SK-N-MC (cell line): ENCODE data around the gene STX11.

Experiments used
- DNase-seq: peaks from one replicate; pipeline ENCODE4 v3.0.0-alpha.2; 2011; ENCODE audit warnings: low read depth, low spot score
- H3K27ac ChIP-seq: fragments of 200-600 bp; sonication (generic); 2 replicates; pipeline ENCODE4 v1.5.1; 2016; ENCODE audit warnings: mixed run types
- H3K36me3 ChIP-seq: fragments of 200-600 bp; sonication (generic); 2 replicates; pipeline ENCODE4 v1.6.1; 2017; ENCODE audit warnings: antibody characterized with exemption, low read length, mixed read lengths; ENCODE audit not compliant: insufficient read depth
- H3K4me3 ChIP-seq: fragments of 200-600 bp; sonication (generic); 2 replicates; pipeline ENCODE4 v1.5.1; 2016
- H3K9ac ChIP-seq: fragments of 200-600 bp; sonication (generic); 2 replicates; pipeline ENCODE4 v1.8.0; 2017; ENCODE audit warnings: mixed run types, mixed read lengths; ENCODE audit not compliant: insufficient read length
- H3K9me3 ChIP-seq: fragments of 200-600 bp; sonication (generic); 2 replicates; pipeline ENCODE4 v1.6.1; 2017; ENCODE audit warnings: low read depth, mild to moderate bottlenecking, antibody characterized with exemption, low read length, moderate library complexity, mixed read lengths
- EZH2 ChIP-seq: fragments of 200-600 bp; sonication (generic); IDR thresholded peaks from one replicate; pipeline ENCODE4 v1.6.1; 2017; ENCODE audit warnings: antibody characterized with exemption
- FOXP2 ChIP-seq: optimal IDR thresholded peaks from 2 replicates; pipeline ENCODE3; 2011; ENCODE audit warnings: mild to moderate bottlenecking, moderate library complexity; ENCODE audit not compliant: insufficient read depth; ENCODE audit errors: extremely low read length, control extremely low read depth
- POLR2AphosphoS5 ChIP-seq: IDR thresholded peaks from 2 replicates; pipeline ENCODE4 v1.6.1; 2012; ENCODE audit warnings: mild to moderate bottlenecking, low read depth, low read length, borderline replicate concordance

The STX11 gene

DNA sequence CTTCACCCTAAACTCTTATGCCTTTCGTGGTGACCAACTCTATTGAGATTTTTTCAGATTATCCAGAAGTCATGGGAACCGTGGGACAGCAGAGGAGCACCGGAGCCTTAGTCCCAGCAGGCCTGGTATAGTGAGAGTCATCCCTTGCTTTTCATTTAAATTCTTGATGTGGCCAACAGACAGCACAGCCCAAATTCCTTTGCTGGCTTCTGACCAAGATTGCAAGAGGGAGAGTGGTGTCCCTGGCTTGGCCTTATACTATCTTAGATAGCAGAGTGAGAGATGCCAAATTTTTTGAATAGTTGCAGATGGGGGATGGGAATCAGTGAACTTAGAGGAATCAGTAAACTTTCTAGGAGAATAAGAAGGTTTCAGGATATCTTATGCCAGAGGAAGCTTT lies 7.8 kb downstream of the STX11 start:
- no peaks in the 10 kb centered on the region for H3K9me3 ChIP-seq
- H3K27ac ChIP-seq, result no peak overlapping the region
- TF ChIP-seq FOXP2 (no peak), EZH2 (no peak), POLR2AphosphoS5 (no peak)
- H3K36me3 ChIP-seq, result no peaks in the 10 kb centered on the region
- H3K4me3 ChIP-seq, result no peak overlapping the region
- no peak overlapping the region for H3K9ac ChIP-seq
- DNase-seq, result no peak

DNA sequence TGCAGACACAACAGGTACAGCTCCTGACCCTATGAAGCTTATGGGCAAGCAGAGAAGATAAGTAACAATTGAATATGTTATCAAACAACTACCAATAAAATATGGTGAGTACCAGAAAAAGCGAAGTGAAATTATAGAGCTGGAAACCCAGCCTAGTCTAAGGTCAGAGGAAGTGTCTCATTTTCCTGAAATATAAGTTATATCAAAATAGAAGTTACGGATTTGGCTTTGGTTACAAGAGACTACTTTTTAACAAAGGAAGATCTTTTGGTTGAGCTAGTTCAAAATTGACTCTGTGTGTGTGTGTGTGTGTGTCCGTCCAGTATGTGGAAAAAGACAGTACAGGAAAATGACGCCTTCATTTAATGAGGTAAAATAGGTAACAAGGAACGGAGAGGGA lies 8.9 kb downstream of the STX11 start:
- no peaks in the 10 kb centered on the region for H3K9me3 ChIP-seq
- TF ChIP-seq FOXP2 (no peak), EZH2 (no peak), POLR2AphosphoS5 (no peak)
- H3K9ac ChIP-seq, result no peak overlapping the region
- H3K36me3 ChIP-seq, result no peaks in the 10 kb centered on the region
- no peak overlapping the region for H3K4me3 ChIP-seq
- no peak for DNase-seq
- no peak overlapping the region for H3K27ac ChIP-seq

DNA sequence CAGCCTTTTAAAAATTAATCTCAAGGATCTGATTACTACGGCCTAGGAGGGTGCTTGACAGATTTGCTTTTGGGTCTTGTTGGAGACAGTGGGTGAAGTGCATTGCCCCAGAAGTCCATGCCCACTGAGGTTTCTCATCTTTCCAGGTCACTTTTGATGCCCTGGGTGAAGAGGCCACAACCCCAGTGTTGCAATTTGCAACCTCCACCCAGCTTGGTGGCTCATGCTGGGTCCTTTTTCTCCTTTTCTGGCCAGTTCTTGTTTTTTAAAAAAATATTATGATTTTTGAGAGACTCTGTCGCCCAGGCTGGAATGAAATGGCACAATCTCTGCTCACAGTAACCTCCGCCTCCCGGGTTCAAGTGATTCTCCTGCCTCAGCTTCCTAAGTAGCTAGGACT lies 9.4 kb downstream of the STX11 start:
- Histone ChIP-seq H3K4me3 (no peak overlapping the region), H3K9me3 (no peaks in the 10 kb centered on the region), H3K9ac (no peak overlapping the region), H3K36me3 (no peaks in the 10 kb centered on the region), H3K27ac (no peak overlapping the region)
- TF ChIP-seq POLR2AphosphoS5 (no peak), EZH2 (no peak), FOXP2 (no peak)
- no peak for DNase-seq

DNA sequence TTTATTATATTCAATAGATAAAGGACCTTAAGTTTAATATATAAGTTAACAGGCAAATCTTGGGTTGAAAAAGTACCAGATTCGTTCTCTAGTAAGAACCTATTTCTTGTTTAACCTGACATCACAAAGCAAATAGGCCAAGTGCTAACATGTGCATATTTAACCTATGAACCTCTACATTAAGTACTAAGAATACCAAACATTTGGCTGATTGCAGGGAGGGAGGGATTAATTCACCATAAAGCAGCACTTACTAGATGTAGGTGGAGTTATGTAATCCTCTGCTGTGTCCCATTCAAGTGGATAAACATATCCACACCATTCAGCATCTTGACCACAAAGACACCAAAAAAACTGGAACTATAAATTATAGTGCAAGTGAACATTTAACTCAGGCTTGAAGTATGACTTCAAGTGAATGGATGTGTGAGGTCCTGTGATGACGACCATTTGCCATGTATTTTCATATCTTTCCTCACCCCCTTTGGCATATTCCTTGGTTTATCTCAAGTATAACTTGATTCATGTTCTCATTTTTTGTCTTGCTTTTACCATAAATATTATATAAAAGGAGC lies 10.2 kb downstream of the STX11 start:
- Histone ChIP-seq H3K4me3 (no peak overlapping the region), H3K9me3 (no peaks in the 10 kb centered on the region), H3K36me3 (no peaks in the 10 kb centered on the region), H3K27ac (no peak overlapping the region), H3K9ac (no peak overlapping the region)
- DNase-seq, result no peak
- no peak for TF ChIP-seq POLR2AphosphoS5
- TF ChIP-seq FOXP2, result no peak

DNA sequence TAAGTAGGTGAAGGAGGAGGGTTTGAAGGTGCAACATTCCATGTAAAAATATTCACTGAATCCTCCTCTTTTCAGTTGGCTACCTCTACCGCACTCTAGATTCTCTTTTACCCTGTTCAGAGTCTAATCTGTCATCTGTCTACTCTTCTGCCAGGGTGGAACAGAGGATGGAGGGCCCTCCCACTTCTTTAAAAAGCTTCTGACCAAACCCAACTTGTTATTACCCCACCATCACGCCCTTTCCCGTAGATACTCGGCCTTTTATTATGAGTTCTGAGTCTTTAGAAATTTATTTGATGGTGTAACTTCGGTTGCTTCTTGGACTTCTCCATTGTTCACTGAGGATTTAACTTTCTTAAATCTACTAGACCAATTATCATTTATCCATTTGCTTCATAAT lies 11.7 kb downstream of the STX11 start:
- Histone ChIP-seq H3K9me3 (no peaks in the 10 kb centered on the region), H3K27ac (no peak overlapping the region), H3K36me3 (no peaks in the 10 kb centered on the region), H3K4me3 (no peak overlapping the region), H3K9ac (no peak overlapping the region)
- no peak for DNase-seq
- no peak for TF ChIP-seq POLR2AphosphoS5
- TF ChIP-seq FOXP2, result no peak

DNA sequence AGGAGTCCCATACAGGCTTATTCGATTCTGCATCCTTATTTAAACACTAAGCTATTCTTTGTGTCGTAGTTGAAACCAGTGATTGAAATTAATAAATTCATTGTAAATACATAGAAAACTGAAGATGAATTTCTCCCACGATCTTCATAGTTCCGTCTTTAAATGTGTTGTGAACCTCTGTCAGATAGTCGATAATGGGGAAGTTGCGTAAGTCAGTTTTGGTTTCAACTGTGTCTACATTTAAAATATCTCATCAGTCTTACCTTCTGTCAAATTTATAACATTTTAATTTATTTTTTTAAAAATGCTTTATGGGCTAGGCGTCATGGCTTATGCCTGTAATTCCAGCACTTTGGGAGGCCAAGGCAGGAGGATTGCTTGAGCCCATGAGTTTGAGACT lies 12.7 kb downstream of the STX11 start:
- no peak for DNase-seq
- H3K9ac ChIP-seq, result no peak overlapping the region
- TF ChIP-seq POLR2AphosphoS5 (no peak), FOXP2 (no peak), EZH2 (no peak)
- H3K4me3 ChIP-seq, result no peak overlapping the region
- no peaks in the 10 kb centered on the region for H3K36me3 ChIP-seq
- no peak overlapping the region for H3K27ac ChIP-seq
- no peaks in the 10 kb centered on the region for H3K9me3 ChIP-seq

DNA sequence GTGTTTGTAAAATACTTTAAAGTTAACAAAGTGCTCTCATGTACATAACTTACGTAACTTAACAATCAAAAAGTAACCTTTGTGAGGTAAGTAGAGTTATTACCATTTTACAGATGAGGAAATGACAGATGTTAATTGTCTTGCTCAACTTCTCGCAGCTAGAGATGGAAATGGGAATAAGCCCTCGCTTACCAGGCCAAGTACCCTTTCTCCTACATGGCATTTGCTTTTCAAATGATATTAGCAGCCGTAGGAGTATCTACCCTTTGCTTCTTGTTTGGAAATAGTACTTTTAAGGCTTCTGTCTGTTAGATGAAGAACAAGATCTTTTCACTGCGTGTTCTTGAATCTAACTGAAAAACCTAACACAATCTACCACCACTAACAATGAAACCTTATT lies 15.5 kb downstream of the STX11 start:
- no peak overlapping the region for H3K27ac ChIP-seq
- no peak overlapping the region for H3K9ac ChIP-seq
- no peaks in the 10 kb centered on the region for H3K9me3 ChIP-seq
- TF ChIP-seq EZH2, result no peak
- TF ChIP-seq POLR2AphosphoS5, result no peak
- TF ChIP-seq FOXP2, result no peak
- no peaks in the 10 kb centered on the region for H3K36me3 ChIP-seq
- no peak overlapping the region for H3K4me3 ChIP-seq
- DNase-seq, result no peak

DNA sequence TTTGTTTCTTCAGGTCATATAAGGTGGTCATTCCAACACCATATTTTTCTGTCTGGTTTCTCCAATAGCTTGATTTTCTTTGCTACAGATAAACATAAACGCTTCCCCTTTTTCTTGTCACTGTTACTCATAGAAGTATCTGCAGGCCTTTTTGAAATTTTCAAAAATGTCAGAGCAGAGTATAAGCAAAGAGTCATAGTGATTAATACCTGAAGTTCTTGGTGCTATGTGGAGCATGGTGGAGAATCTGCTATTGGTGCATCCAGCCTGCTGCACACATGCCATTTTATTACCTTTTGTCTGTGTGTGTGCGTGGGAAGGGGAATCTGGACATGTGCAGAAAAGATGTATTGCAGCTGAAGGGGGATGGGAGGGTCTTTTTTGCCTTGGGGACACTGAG lies 19.7 kb downstream of the STX11 start:
- Histone ChIP-seq H3K27ac (no peak overlapping the region), H3K4me3 (no peak overlapping the region), H3K9me3 (no peaks in the 10 kb centered on the region), H3K36me3 (no peaks in the 10 kb centered on the region), H3K9ac (no peak overlapping the region)
- TF ChIP-seq POLR2AphosphoS5, result no peak
- TF ChIP-seq FOXP2, result no peak
- TF ChIP-seq EZH2, result no peak
- DNase-seq, result no peak

DNA sequence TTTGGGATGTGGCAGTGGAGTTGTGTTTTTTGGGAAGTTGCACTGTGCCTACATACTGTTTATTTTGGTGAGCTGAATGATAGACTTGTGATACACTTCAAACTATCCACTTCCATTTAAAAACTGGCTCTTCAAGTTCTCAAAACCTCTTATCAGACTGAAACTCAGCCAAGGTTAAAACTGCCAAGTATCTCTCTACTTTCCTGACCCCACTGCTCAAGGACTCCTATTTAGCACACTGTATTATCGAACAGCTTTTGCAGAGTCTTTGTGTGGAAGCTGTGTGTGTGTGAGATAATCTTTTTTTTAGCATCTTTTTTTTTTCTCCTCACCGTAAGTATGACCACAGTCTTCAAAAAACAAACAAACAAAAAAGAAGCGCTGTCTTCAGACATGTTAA lies 21.1 kb downstream of the STX11 start:
- TF ChIP-seq FOXP2, result no peak
- TF ChIP-seq POLR2AphosphoS5, result no peak
- TF ChIP-seq EZH2, result no peak
- no peak overlapping the region for H3K4me3 ChIP-seq
- H3K27ac ChIP-seq, result no peak overlapping the region
- no peaks in the 10 kb centered on the region for H3K9me3 ChIP-seq
- no peaks in the 10 kb centered on the region for H3K36me3 ChIP-seq
- no peak for DNase-seq
- no peak overlapping the region for H3K9ac ChIP-seq
